GM23338 (cell line): ENCODE data around the gene LRP1B. TPM values are rescaled to one million over a fixed set of nuclear protein-coding genes. Genes with fewer than 3 reads are reported as not detected.
A peak's percentile ranks its signal among the peaks of the same experiment; 100 is the strongest.

ENCODE experiments used
- ATAC-seq: fragments of 200-7000 bp; cut with Tn5 transposase; 3 replicates; pipeline ENCODE4 v1.9.1; 2020
- DNase-seq: peaks from one replicate; pipeline ENCODE4 v3.0.0-alpha.2; 2015; ENCODE audit warnings: low spot score
- H2AFZ ChIP-seq: fragments of 200-600 bp; sonication (generic); 2 replicates; pipeline ENCODE4 v1.8.0; 2016; ENCODE audit warnings: antibody characterized with exemption, mild to moderate bottlenecking, moderate library complexity
- H3F3A ChIP-seq: fragments of 200-600 bp; sonication (generic); replicated peaks from 2 replicates; pipeline ENCODE4 v1.8.0; 2017; ENCODE audit warnings: antibody characterized with exemption, mixed run types, low read depth
- H3K27ac ChIP-seq: fragments of 200-600 bp; sonication (generic); 2 replicates; pipeline ENCODE4 v1.6.1; 2016; ENCODE audit warnings: low read depth
- H3K27me3 ChIP-seq: fragments of 200-600 bp; sonication (generic); 2 replicates; pipeline ENCODE4 v1.8.0; 2016; ENCODE audit warnings: mild to moderate bottlenecking, mixed run types, moderate library complexity; ENCODE audit not compliant: insufficient read depth
- H3K36me3 ChIP-seq: fragments of 200-600 bp; sonication (generic); 2 replicates; pipeline ENCODE4 v1.8.0; 2016; ENCODE audit warnings: mild to moderate bottlenecking; ENCODE audit not compliant: insufficient read depth
- H3K4me1 ChIP-seq: fragments of 200-600 bp; sonication (generic); 2 replicates; pipeline ENCODE4 v1.8.0; 2016; ENCODE audit warnings: mild to moderate bottlenecking, moderate library complexity; ENCODE audit not compliant: insufficient read depth
- H3K4me2 ChIP-seq: fragments of 200-600 bp; sonication (generic); 2 replicates; pipeline ENCODE4 v1.7.1; 2017; ENCODE audit warnings: mixed run types
- H3K4me3 ChIP-seq: fragments of 200-600 bp; sonication (generic); 2 replicates; pipeline ENCODE4 v1.6.1; 2016; ENCODE audit warnings: mixed run types
- H3K79me2 ChIP-seq: fragments of 200-600 bp; sonication (generic); replicated peaks from 2 replicates; pipeline ENCODE4 v1.8.0; 2017; ENCODE audit warnings: mild to moderate bottlenecking; ENCODE audit not compliant: insufficient read depth
- H3K9me2 ChIP-seq: fragments of 200-600 bp; sonication (generic); 2 replicates; pipeline ENCODE4 v1.8.0; 2017; ENCODE audit not compliant: insufficient read depth
- H4K20me1 ChIP-seq: fragments of 200-600 bp; sonication (generic); replicated peaks from 2 replicates; pipeline ENCODE4 v1.8.0; 2017; ENCODE audit warnings: mild to moderate bottlenecking; ENCODE audit not compliant: insufficient read depth
- H3K27ac Mint-ChIP-seq: 2 replicates; pipeline ENCODE4 v1.8.0; 2020; ENCODE audit warnings: inconsistent platforms, mild to moderate bottlenecking, moderate library complexity, mixed read lengths
- H3K27me3 Mint-ChIP-seq: 3 replicates; pipeline ENCODE4 v1.8.0; 2022; ENCODE audit warnings: low read depth, mild to moderate bottlenecking, moderate library complexity, mixed read lengths, inconsistent platforms; ENCODE audit not compliant: insufficient read depth, poor library complexity
- H3K36me3 Mint-ChIP-seq: 3 replicates; pipeline ENCODE4 v1.8.0; 2021; ENCODE audit warnings: low read depth, mild to moderate bottlenecking, inconsistent platforms, moderate library complexity, mixed read lengths
- H3K4me1 Mint-ChIP-seq: 3 replicates; pipeline ENCODE4 v1.8.0; 2020; ENCODE audit warnings: mild to moderate bottlenecking, inconsistent platforms, mixed read lengths
- H3K4me3 Mint-ChIP-seq: 3 replicates; pipeline ENCODE4 v1.8.0; 2021; ENCODE audit warnings: moderate library complexity, mild to moderate bottlenecking, inconsistent platforms, mixed read lengths
- H3K9me3 Mint-ChIP-seq: 3 replicates; pipeline ENCODE4 v1.8.0; 2020; ENCODE audit warnings: moderate library complexity, mild to moderate bottlenecking, inconsistent platforms, mixed read lengths
- CREB1 ChIP-seq: fragments of 250-450 bp; sonication (Bioruptor Pico); IDR thresholded peaks from 2 replicates; pipeline ENCODE4 v1.5.0; 2020; ENCODE audit warnings: low read depth, mild to moderate bottlenecking, moderate library complexity
- CTCF ChIP-seq, 2 experiments: fragments of 200-600 bp in 1 of 2; sonication (generic) in 1 of 2; conservative IDR thresholded peaks; 2 replicates each; pipeline versions ENCODE4 v1.5.1 to v1.6.1; 2016 to 2017; ENCODE audit warnings: antibody characterized with exemption in 2 of 2, low read depth in 2 of 2, mild to moderate bottlenecking in 2 of 2, moderate library complexity in 1 of 2
- EZH2 ChIP-seq: fragments of 200-600 bp; sonication (generic); IDR thresholded peaks from one replicate; pipeline ENCODE4 v1.8.0; 2017; ENCODE audit warnings: antibody characterized with exemption, mild to moderate bottlenecking, low read depth; ENCODE audit not compliant: unreplicated experiment
- EZH2phosphoT487 ChIP-seq: fragments of 200-600 bp; sonication (generic); IDR thresholded peaks from one replicate; pipeline ENCODE4 v1.8.1; 2018; ENCODE audit warnings: antibody characterized with exemption; ENCODE audit not compliant: unreplicated experiment
- ZNF331 ChIP-seq: fragments of 250-450 bp; sonication (Bioruptor Pico); IDR thresholded peaks from 2 replicates; pipeline ENCODE4 v1.5.0; 2020; ENCODE audit warnings: low read depth, mild to moderate bottlenecking, moderate library complexity
- polyA plus RNA-seq: library from polyadenylated mRNA; unstranded; fragments of >200 nt; fragmentation: Nextera tagmentation; extraction: Ambion mirVana; gene quantifications from 2 replicates; pipeline ENCODE4 v1.2.1, GENCODE V29; 2016
- total RNA-seq: library from RNA; depleted of rRNA; stranded (reverse); fragments of >200 nt; shearing (Covaris generic); gene quantifications from 2 replicates; pipeline ENCODE4 v1.2.3, GENCODE V29; 2014
- TF ChIP-seq, protein P1 (sequence below): IDR thresholded peaks from one replicate; pipeline ENCODE4 v1.6.1; 2018; ENCODE audit warnings: antibody characterized with exemption; ENCODE audit not compliant: unreplicated experiment

Gene LRP1B
- total and polyA plus RNA-seq, 2 experiments from 2014 or later: 0.15 to 0.97 TPM

DNA sequence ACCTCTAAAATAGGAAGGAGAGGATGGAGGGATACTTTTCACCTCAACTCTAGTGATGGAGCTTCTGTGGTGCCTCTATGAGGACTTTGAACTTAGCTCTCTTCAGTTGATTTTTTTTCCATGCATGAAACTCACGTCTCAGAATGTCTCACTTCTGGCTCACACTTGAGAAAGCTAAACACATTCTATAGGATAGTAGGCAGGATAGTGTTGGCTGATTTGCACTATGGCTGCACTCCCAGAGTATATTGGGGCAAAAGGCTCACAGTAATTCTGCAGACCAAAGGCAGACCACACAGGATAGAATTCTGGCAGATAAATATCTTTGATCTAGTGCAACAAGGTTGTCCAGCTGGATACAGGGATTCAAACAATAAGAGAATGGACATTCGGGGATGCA is 1093.5 kb downstream of the LRP1B start:
- Mint-ChIP-seq H3K4me3 (no peak overlapping the region), H3K4me1 (peaks cover 11% of the 10 kb centered on the region; the same call in 2 of the 3 replicates), H3K27ac (no peak overlapping the region), H3K9me3 (no peaks in the 10 kb centered on the region), H3K36me3 (no peaks in the 10 kb centered on the region), H3K27me3 (peaks cover 2% of the 10 kb centered on the region)
- Histone ChIP-seq H3K27ac (no peak overlapping the region), H3K4me1 (peaks cover 9% of the 10 kb centered on the region), H3K4me2 (no peak overlapping the region), H3K27me3 (no peaks in the 10 kb centered on the region), H3K36me3 (no peaks in the 10 kb centered on the region), H4K20me1 (no peaks in the 10 kb centered on the region), H3F3A (no peaks in the 10 kb centered on the region), H2AFZ (no peak overlapping the region), H3K4me3 (no peak overlapping the region), H3K79me2 (no peaks in the 10 kb centered on the region), H3K9me2 (no peaks in the 10 kb centered on the region)
- TF ChIP-seq CREB1 (CRISPR knock-in tag) (no peak), CTCF (conservative IDR thresholded peaks at IDR 0.05; ENCODE audit: low read depth in 2 of 2) (no peak), EZH2phosphoT487 (no peak)
- no peak for DNase-seq
- ATAC-seq: no peak

GRCh38 chr2:141035846-141036420 is 1094.9 kb downstream of the LRP1B start:
- Mint-ChIP-seq H3K9me3 (no peaks in the 10 kb centered on the region), H3K36me3 (no peaks in the 10 kb centered on the region), H3K27ac (no peak overlapping the region), H3K4me1 (peaks cover 11% of the 10 kb centered on the region; the same call in 2 of the 3 replicates), H3K4me3 (no peak overlapping the region), H3K27me3 (peaks cover 2% of the 10 kb centered on the region)
- H3K4me2 ChIP-seq: no peak overlapping the region
- DNase-seq (peak; percentile 2), ATAC-seq (no peak)
- peak overlapping the region; percentile 94; the same call in 1 of the 2 replicates for H2AFZ ChIP-seq
- H3K79me2 ChIP-seq: no peaks in the 10 kb centered on the region
- no peaks in the 10 kb centered on the region for H3K36me3 ChIP-seq
- H3K4me3 ChIP-seq: no peak overlapping the region
- no peaks in the 10 kb centered on the region for H3K9me2 ChIP-seq
- no peaks in the 10 kb centered on the region for H3K27me3 ChIP-seq
- H3K4me1 ChIP-seq: peaks cover 9% of the 10 kb centered on the region
- H4K20me1 ChIP-seq: no peaks in the 10 kb centered on the region
- H3F3A ChIP-seq: no peaks in the 10 kb centered on the region
- peak overlapping the region; percentile 73 for H3K27ac ChIP-seq
- TF ChIP-seq, protein P1, sequence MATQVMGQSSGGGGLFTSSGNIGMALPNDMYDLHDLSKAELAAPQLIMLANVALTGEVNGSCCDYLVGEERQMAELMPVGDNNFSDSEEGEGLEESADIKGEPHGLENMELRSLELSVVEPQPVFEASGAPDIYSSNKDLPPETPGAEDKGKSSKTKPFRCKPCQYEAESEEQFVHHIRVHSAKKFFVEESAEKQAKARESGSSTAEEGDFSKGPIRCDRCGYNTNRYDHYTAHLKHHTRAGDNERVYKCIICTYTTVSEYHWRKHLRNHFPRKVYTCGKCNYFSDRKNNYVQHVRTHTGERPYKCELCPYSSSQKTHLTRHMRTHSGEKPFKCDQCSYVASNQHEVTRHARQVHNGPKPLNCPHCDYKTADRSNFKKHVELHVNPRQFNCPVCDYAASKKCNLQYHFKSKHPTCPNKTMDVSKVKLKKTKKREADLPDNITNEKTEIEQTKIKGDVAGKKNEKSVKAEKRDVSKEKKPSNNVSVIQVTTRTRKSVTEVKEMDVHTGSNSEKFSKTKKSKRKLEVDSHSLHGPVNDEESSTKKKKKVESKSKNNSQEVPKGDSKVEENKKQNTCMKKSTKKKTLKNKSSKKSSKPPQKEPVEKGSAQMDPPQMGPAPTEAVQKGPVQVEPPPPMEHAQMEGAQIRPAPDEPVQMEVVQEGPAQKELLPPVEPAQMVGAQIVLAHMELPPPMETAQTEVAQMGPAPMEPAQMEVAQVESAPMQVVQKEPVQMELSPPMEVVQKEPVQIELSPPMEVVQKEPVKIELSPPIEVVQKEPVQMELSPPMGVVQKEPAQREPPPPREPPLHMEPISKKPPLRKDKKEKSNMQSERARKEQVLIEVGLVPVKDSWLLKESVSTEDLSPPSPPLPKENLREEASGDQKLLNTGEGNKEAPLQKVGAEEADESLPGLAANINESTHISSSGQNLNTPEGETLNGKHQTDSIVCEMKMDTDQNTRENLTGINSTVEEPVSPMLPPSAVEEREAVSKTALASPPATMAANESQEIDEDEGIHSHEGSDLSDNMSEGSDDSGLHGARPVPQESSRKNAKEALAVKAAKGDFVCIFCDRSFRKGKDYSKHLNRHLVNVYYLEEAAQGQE: no peak
- TF ChIP-seq EZH2: no peak
- TF ChIP-seq CTCF (conservative IDR thresholded peaks at IDR 0.05; ENCODE audit: low read depth in 2 of 2): no peak
- no peak for TF ChIP-seq ZNF331 (CRISPR knock-in tag)
